Trophoblast cell (in vitro differentiated cells and primary cell): ENCODE results near the gene ARHGEF9.

Experiments
- DNase-seq, 2 donors: peaks; one replicate each; pipeline ENCODE4 v3.0.0-alpha.2; 2016
- H2AFZ ChIP-seq: 2 replicates; pipeline ENCODE4 v1.6.1; 2013; ENCODE audit warnings: low read length, moderate library complexity, mild to moderate bottlenecking; ENCODE audit not compliant: insufficient read depth, poor library complexity
- H2AK5ac ChIP-seq: 2 replicates; pipeline ENCODE4 v1.6.1; 2013; ENCODE audit warnings: mild to moderate bottlenecking, low read length
- H2BK120ac ChIP-seq: 2 replicates; pipeline ENCODE4 v1.6.1; 2013; ENCODE audit warnings: low read length, mild to moderate bottlenecking, moderate library complexity; ENCODE audit not compliant: insufficient read depth, poor library complexity
- H2BK12ac ChIP-seq: 2 replicates; pipeline ENCODE4 v1.6.1; 2013; ENCODE audit warnings: mild to moderate bottlenecking, low read length, moderate library complexity
- H2BK5ac ChIP-seq: 2 replicates; pipeline ENCODE4 v1.6.1; 2013; ENCODE audit warnings: low read length, low read depth, moderate library complexity, mild to moderate bottlenecking; ENCODE audit not compliant: poor library complexity
- H3K14ac ChIP-seq: 2 replicates; pipeline ENCODE4 v1.6.1; 2013; ENCODE audit warnings: mild to moderate bottlenecking, low read length
- H3K18ac ChIP-seq: 2 replicates; pipeline ENCODE4 v1.6.1; 2013; ENCODE audit warnings: mild to moderate bottlenecking, low read length
- H3K23ac ChIP-seq: 2 replicates; pipeline ENCODE4 v1.6.1; 2013; ENCODE audit warnings: low read length
- H3K27ac ChIP-seq: 2 replicates; pipeline ENCODE4 v1.5.1; 2013; ENCODE audit warnings: low read depth, mild to moderate bottlenecking, inconsistent platforms, low read length, moderate library complexity
- H3K27me3 ChIP-seq: 2 replicates; pipeline ENCODE4 v1.6.1; 2013; ENCODE audit warnings: inconsistent platforms, mild to moderate bottlenecking, low read length, moderate library complexity; ENCODE audit not compliant: insufficient read depth
- H3K36me3 ChIP-seq, 2 experiments: 1 replicate in 1 of 2; 2 replicates in 1 of 2; pipeline ENCODE4 v1.6.1; 2013; ENCODE audit warnings: low read length in 2 of 2, mild to moderate bottlenecking in 2 of 2, moderate library complexity in 1 of 2; ENCODE audit not compliant: insufficient read depth in 2 of 2, control insufficient read depth in 1 of 2
- H3K4ac ChIP-seq: 2 replicates; pipeline ENCODE4 v1.6.1; 2013; ENCODE audit warnings: low read depth, mild to moderate bottlenecking, low read length, moderate library complexity
- H3K4me1 ChIP-seq, 2 experiments: 1 replicate in 1 of 2; 2 replicates in 1 of 2; pipeline ENCODE4 v1.6.1; 2013; ENCODE audit warnings: low read length in 2 of 2, mild to moderate bottlenecking in 2 of 2, moderate library complexity in 1 of 2; ENCODE audit not compliant: insufficient read depth in 2 of 2, control insufficient read depth in 1 of 2
- H3K4me2 ChIP-seq: 2 replicates; pipeline ENCODE4 v1.6.1; 2013; ENCODE audit warnings: inconsistent platforms, mild to moderate bottlenecking, low read length, moderate library complexity
- H3K4me3 ChIP-seq: 2 replicates; pipeline ENCODE4 v1.5.1; 2013; ENCODE audit warnings: mild to moderate bottlenecking, low read depth, low read length, inconsistent platforms
- H3K79me1 ChIP-seq: one replicate; pipeline ENCODE4 v1.6.1; 2013; ENCODE audit warnings: low read length
- H3K79me2 ChIP-seq: 2 replicates; pipeline ENCODE4 v1.6.1; 2013; ENCODE audit warnings: low read length, mild to moderate bottlenecking; ENCODE audit not compliant: control insufficient read depth, insufficient read depth, poor library complexity
- H3K9ac ChIP-seq: 2 replicates; pipeline ENCODE4 v1.6.1; 2013; ENCODE audit warnings: mild to moderate bottlenecking, low read length
- H3K9me3 ChIP-seq: 2 replicates; pipeline ENCODE4 v1.6.1; 2013; ENCODE audit warnings: low read depth, mild to moderate bottlenecking, control low read depth, inconsistent platforms, low read length; ENCODE audit not compliant: insufficient read depth
- H4K12ac ChIP-seq: 2 replicates; pipeline ENCODE4 v1.6.1; 2013; ENCODE audit warnings: low read depth, mild to moderate bottlenecking, low read length, moderate library complexity
- H4K8ac ChIP-seq: 2 replicates; pipeline ENCODE4 v1.6.1; 2013; ENCODE audit warnings: low read depth, mild to moderate bottlenecking, low read length, moderate library complexity
- H4K91ac ChIP-seq: one replicate; pipeline ENCODE4 v1.6.1; 2013; ENCODE audit warnings: low read depth, mild to moderate bottlenecking, low read length, moderate library complexity
- WGBS: extraction: QIAGEN DNeasy Blood & Tissue Kit; methylation state at CpG from one replicate; pipeline ENCODE4 v1.1.7; 2013; ENCODE audit warnings: missing lambda C conversion rate; ENCODE audit not compliant: insufficient read length, insufficient coverage; ENCODE audit errors: extremely low coverage; 5-methylcytosine and 5-hydroxymethylcytosine counted together

ARHGEF9 gene

DNA sequence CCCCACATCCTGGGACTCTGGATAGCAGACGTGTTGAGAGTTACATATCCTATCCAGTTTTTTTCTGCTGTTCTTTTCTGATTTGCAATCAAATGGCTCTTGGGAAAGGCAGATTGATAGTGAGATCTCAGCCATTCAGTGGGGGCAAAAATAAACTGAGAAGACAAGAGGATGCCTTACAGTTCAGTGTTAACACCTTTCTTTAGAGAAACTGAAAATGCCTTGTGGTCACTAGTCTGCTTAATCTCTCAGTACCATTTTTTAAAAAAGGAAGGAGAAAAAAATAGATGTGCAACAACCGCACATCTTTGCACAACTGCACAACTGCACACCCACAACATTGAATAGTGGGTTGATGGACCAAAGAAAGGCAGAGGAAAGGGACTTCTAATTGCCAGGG lies 109.3 kb downstream of the ARHGEF9 start:
- H2AK5ac ChIP-seq, result no peak overlapping the region
- H2AFZ ChIP-seq, result no peak overlapping the region
- H3K4ac ChIP-seq, result no peak overlapping the region
- H2BK120ac ChIP-seq, result no peak overlapping the region
- H3K9ac ChIP-seq, result no peak overlapping the region
- H4K12ac ChIP-seq, result no peak overlapping the region
- no peak overlapping the region for H2BK5ac ChIP-seq
- H3K27me3 ChIP-seq, result no peaks in the 10 kb centered on the region
- H3K27ac ChIP-seq, result no peak overlapping the region
- H4K91ac ChIP-seq, result no peak overlapping the region
- WGBS, result no CpG with 5 or more reads among the region's 2 CpGs
- H3K4me3 ChIP-seq, result no peak overlapping the region
- H3K79me1 ChIP-seq, result no peaks in the 10 kb centered on the region
- no peak overlapping the region for H4K8ac ChIP-seq
- H3K9me3 ChIP-seq, result no peaks in the 10 kb centered on the region
- no peak for DNase-seq
- peaks cover 0 to 3% of the 10 kb centered on the region in 2 experiments for H3K4me1 ChIP-seq
- no peak overlapping the region for H2BK12ac ChIP-seq
- no peak overlapping the region for H3K18ac ChIP-seq
- no peak overlapping the region for H3K14ac ChIP-seq
- no peaks in the 10 kb centered on the region for H3K79me2 ChIP-seq
- H3K23ac ChIP-seq, result no peak overlapping the region
- H3K4me2 ChIP-seq, result no peak overlapping the region
- H3K36me3 ChIP-seq, result no peaks in the 10 kb centered on the region

DNA sequence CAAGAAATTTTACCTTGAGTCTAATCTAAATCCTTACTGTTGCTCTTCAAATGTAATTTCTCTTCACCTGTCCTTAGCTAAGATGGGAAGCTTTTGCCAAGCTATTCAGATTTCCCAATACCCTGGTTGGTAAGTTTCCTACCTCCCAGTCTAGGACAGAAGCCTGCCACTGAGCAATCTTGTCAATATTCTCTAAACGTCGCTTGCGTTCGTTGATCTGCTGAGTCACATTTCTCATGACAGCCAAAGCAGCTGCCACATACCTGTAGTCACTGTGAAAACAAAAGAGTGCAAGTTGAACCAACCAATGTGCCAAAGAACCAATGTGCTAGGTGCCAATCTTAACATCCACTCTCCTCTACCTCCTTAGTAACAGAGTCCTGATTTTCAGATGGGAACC lies 111.1 kb downstream of the ARHGEF9 start:
- Histone ChIP-seq H3K4me2 (no peak overlapping the region), H3K23ac (no peak overlapping the region), H2BK5ac (no peak overlapping the region), H2AFZ (no peak overlapping the region), H3K18ac (no peak overlapping the region), H3K79me1 (no peaks in the 10 kb centered on the region), H3K4me3 (no peak overlapping the region), H4K12ac (no peak overlapping the region), H3K4ac (no peak overlapping the region), H3K9me3 (no peaks in the 10 kb centered on the region), H3K27ac (no peak overlapping the region), H4K8ac (no peak overlapping the region), H3K79me2 (no peaks in the 10 kb centered on the region), H3K14ac (no peak overlapping the region), H2BK12ac (no peak overlapping the region), H4K91ac (no peak overlapping the region), H3K36me3 (no peaks in the 10 kb centered on the region), H3K4me1 (peaks cover 2 to 3% of the 10 kb centered on the region in 2 experiments), H3K27me3 (no peaks in the 10 kb centered on the region), H2AK5ac (no peak overlapping the region), H3K9ac (no peak overlapping the region), H2BK120ac (no peak overlapping the region)
- WGBS, result no CpG with 5 or more reads among the region's 4 CpGs
- no peak for DNase-seq

DNA sequence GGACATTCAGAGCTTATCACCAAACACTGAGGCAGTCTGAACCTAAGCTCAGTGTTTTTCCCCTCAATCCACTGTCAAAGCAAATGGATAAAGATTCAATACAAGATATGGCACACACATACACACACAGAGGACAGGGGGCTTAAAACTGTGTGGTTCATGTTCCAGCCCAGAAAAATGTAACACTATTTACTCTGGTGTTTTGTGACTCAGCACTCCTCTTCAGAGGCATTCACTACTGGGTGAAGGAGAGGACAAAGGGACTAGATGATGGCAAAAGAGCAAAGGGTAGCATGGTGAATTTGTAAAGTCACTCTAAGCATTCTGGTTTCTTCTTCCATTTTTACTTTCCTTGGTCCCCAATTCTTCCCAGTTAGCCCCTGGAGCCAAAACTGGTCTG lies 120.3 kb downstream of the ARHGEF9 start:
- Histone ChIP-seq H3K9me3 (no peaks in the 10 kb centered on the region), H3K36me3 (no peaks in the 10 kb centered on the region), H3K4me2 (no peak overlapping the region), H3K27ac (no peak overlapping the region), H2AK5ac (no peak overlapping the region), H2AFZ (no peak overlapping the region), H2BK12ac (no peak overlapping the region), H4K12ac (no peak overlapping the region), H3K9ac (no peak overlapping the region), H4K91ac (no peak overlapping the region), H3K4me3 (no peak overlapping the region), H3K4me1 (no peaks in the 10 kb centered on the region), H3K14ac (no peak overlapping the region), H2BK5ac (no peak overlapping the region), H3K27me3 (no peaks in the 10 kb centered on the region), H2BK120ac (no peak overlapping the region), H3K4ac (no peak overlapping the region), H3K79me2 (no peaks in the 10 kb centered on the region), H3K79me1 (no peaks in the 10 kb centered on the region), H3K23ac (no peak overlapping the region), H3K18ac (no peak overlapping the region), H4K8ac (no peak overlapping the region)
- DNase-seq, result no peak

DNA sequence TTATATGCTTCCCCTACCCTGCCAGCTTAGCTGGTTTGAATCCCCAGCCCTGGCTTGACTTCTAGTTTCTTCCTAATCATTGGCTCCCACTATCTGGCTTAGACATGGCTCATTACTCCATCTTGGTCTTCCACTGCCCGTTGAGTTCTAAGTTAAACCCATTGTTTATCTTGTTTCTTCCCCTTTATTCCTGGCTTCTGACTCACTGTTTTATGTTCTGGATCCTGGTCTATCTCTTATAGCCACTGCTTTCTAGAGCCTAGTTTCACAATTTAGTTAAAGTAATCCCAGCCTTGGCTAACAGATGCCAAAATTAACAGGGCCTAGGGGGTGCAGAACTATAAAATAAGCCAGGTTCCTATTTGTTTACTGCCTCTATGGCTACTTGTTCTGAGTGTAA lies 120.9 kb downstream of the ARHGEF9 start:
- no peak overlapping the region for H3K9ac ChIP-seq
- H4K91ac ChIP-seq, result no peak overlapping the region
- no peaks in the 10 kb centered on the region for H3K36me3 ChIP-seq
- DNase-seq, result no peak
- H3K27ac ChIP-seq, result no peak overlapping the region
- no peaks in the 10 kb centered on the region for H3K4me1 ChIP-seq
- no peak overlapping the region for H3K14ac ChIP-seq
- H3K23ac ChIP-seq, result no peak overlapping the region
- H3K79me2 ChIP-seq, result no peaks in the 10 kb centered on the region
- no peak overlapping the region for H4K12ac ChIP-seq
- H3K4ac ChIP-seq, result no peak overlapping the region
- H2AFZ ChIP-seq, result no peak overlapping the region
- no peak overlapping the region for H2BK120ac ChIP-seq
- no peak overlapping the region for H3K4me3 ChIP-seq
- no peak overlapping the region for H2BK12ac ChIP-seq
- no peak overlapping the region for H3K4me2 ChIP-seq
- no peaks in the 10 kb centered on the region for H3K79me1 ChIP-seq
- H2BK5ac ChIP-seq, result no peak overlapping the region
- H2AK5ac ChIP-seq, result no peak overlapping the region
- no peaks in the 10 kb centered on the region for H3K9me3 ChIP-seq
- WGBS, result no CpG with 5 or more reads among the region's 1 CpG
- H4K8ac ChIP-seq, result no peak overlapping the region
- H3K18ac ChIP-seq, result no peak overlapping the region
- no peaks in the 10 kb centered on the region for H3K27me3 ChIP-seq
